Stimulated activated CD4-positive, alpha-beta T cell treated with anti-CD3 and anti-CD28 coated beads, TNF-alpha, amount 100 ng/mL, for 24 hours (primary cell): ENCODE results near the gene PLSCR4.
A peak's percentile ranks its signal among the peaks of the same experiment; 100 is the strongest.

Experiments
- DNase-seq, 3 experiments: peaks; one replicate each; pipeline ENCODE4 v3.0.0-alpha.2; 2020; ENCODE audit warnings: low read depth in 3 of 3

PLSCR4 gene

GRCh38 chr3:146160964-146161662 is 89.8 kb downstream of the PLSCR4 start, which contains the start of gene PLOD2:
PLOD2 (minus strand) TSS chr3:146161184; CDS start chr3:146160989, 195 bp downstream.
- peak in 1 of 3 experiments; percentile 13 for DNase-seq

DNA sequence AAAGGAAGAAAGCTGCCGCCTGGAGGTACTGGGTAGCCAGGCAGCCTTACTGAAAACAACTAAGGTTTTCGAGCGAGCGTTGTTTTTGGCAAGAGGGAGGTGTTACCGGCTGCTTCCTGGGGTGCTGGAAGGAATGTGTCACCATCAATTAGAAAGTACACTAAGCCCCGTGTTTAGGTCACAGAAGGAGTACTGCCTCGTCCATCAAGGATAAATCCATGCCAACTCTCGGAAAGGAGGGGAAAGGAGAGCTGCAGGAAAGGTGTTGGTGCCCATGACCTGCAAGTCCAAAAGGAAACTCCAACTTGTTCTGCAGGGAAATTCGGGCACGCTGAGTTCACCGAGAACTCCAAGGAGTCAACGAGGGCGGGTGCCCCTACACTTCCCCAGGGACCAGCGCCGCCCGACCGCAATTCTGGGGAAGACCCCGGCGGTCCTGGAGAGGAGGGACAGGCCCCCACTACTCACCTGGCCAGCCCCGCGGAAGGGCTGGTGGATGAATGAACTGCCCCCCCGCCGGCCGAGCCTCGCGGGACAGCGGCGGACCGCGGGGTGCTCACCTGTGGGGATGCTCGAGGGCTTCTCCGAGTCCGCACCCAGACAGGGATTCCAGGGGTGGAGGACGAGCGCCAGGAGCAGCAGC is 90.5 kb downstream of the PLSCR4 start:
- peak in 1 of 3 experiments; percentile 1 for DNase-seq

- DNase-seq, result no peak
Measured at GRCh38 chr3:146159616-146160320, 91.1 kb downstream of the PLSCR4 start.

GRCh38 chr3:146159037-146159436 is 91.9 kb downstream of the PLSCR4 start:
- DNase-seq, result no peak

GRCh38 chr3:146157325-146158060 is 93.4 kb downstream of the PLSCR4 start:
- no peak for DNase-seq

DNA sequence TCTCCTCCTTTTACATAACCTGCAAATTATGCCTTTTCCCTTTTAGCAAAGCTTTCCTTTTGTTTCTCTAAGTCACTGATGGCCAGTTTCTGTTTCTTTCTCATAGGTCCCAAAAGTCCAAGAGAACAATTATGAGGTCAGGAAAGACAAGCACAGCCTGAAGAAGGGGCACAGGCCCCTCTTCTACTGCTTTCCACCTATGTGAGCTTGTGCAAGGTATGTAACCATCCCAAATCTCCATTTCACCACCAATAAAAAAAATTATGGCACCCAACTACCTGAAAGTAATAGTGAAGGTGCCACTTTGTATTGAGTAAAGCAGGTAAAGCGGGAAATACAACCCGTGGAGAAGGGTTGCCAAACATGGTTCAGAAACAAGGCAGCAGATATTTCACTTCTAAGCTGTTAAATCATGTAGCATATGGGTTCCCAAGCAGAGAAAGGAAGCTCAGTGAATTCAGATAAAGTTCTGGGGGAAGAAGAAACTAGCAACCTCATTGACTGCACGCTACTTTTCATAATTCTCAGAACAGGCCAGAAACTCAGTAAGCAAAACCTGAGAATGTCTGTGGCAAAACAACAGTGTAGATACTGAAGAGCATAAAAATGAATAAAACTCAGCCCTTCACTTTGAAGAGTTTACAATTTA is 94.1 kb downstream of the PLSCR4 start:
- DNase-seq, result no peak

- no peak for DNase-seq
Measured at GRCh38 chr3:146156095-146156494, 94.8 kb downstream of the PLSCR4 start.

GRCh38 chr3:146154995-146155394 is 95.9 kb downstream of the PLSCR4 start:
- DNase-seq, result no peak

GRCh38 chr3:146154316-146154715 is 96.6 kb downstream of the PLSCR4 start:
- DNase-seq, result no peak

GRCh38 chr3:146153429-146153828 is 97.5 kb downstream of the PLSCR4 start:
- no peak for DNase-seq

- DNase-seq, result no peak
Measured at GRCh38 chr3:146152834-146153233, 98.1 kb downstream of the PLSCR4 start.

GRCh38 chr3:146148468-146148931 is 102.4 kb downstream of the PLSCR4 start:
- DNase-seq, result no peak

- no peak for DNase-seq
Measured at GRCh38 chr3:146145642-146146041, 105.3 kb downstream of the PLSCR4 start.

DNA sequence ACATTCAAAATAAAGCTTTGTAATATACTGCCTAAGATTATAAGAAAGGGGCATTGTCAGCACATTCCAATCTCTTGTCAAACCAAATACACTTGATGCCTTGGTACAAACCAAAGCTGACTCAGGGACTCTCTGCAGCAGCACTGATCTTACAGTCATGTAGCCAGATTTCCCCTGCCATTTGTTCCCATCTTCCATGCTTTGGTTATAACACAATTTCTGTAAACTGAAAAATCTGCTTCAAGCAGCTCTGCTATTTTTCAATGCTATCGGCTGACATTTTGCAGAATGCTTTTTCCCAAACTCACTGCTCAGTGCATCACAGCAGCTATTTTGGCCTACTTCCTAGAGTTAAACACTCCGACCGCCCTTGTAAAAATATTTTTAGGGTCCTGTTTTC is 108.1 kb downstream of the PLSCR4 start:
- no peak for DNase-seq
